GM12872 (cell line): ENCODE data around the gene GPR34.

Source experiments
- CTCF ChIP-seq: IDR thresholded peaks from 3 replicates; pipeline ENCODE4 v1.5.1; 2011; ENCODE audit warnings: low read depth, mild to moderate bottlenecking, low read length, moderate library complexity; ENCODE audit not compliant: insufficient read depth

GPR34 gene

GRCh38 chrX:41688835-41689234 is at the start of gene GPR34:
Gene GPR34 (plus strand): TSS chrX:41688973. CDS start chrX:41695634, 6,661 bp downstream.
- TF ChIP-seq CTCF = no peak

DNA sequence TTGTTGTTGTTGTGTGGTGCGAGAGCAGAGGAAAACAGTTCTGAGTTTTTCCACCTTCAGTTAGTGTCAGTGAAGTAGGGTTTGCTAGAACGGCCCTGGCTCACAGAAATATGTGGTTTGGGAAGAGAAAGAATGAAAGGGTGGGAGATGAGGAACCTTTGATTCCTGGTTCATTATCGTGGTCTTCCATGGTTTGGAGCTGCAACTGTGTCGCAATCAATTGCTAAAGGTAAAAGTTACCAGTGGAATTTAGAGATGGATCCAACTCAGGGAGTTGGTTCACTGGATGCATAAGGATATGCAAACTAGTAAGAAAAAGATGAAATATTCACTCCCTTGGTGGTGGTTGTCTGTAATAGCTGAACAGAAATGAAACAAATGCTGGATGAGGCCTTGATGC is 35.6 kb upstream of the GPR34 start:
- no peak for TF ChIP-seq CTCF

- TF ChIP-seq CTCF = no peak
Observed at GRCh38 chrX:41655101-41655500, 33.7 kb upstream of the GPR34 start.

- no peak for TF ChIP-seq CTCF
Observed at GRCh38 chrX:41655631-41656030, 33.1 kb upstream of the GPR34 start.

- TF ChIP-seq CTCF = no peak
Observed at GRCh38 chrX:41661366-41662095, 27.2 kb upstream of the GPR34 start.

GRCh38 chrX:41664375-41664901 is 24.3 kb upstream of the GPR34 start:
- no peak for TF ChIP-seq CTCF

- no peak for TF ChIP-seq CTCF
Observed at GRCh38 chrX:41664908-41665307, 23.9 kb upstream of the GPR34 start.

DNA sequence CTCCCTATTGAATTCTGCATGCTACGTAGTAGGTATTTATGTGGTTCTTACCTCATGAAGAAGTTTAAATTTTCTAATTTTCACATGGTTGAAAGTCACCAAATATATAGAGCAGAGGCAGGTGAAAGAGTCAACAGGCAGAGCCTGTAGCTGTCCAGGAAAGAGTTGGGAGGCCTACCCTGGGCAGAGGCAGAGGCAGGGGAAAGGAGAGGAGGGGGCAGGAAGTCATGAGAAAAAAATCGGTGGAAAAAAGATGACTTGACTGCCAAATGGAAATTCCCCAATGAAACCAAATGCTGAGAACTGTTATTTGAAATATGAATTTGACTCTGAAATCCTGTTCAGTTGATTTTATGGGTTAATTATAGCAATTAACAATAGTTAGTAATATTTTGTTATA is 23.1 kb upstream of the GPR34 start:
- TF ChIP-seq CTCF = no peak
